Type B pancreatic cell (in vitro differentiated cells): Measurements from ENCODE around the gene HMG20A. TPM values are rescaled to one million over a fixed set of nuclear protein-coding genes. Genes with fewer than 3 reads are reported as not detected.

Experiments
- DNase-seq: peaks from one replicate; pipeline ENCODE4 v3.0.0; 2021; ENCODE audit warnings: mixed read lengths; ENCODE audit not compliant: unreplicated experiment; ENCODE audit errors: extremely low spot score
- H3K27ac Mint-ChIP-seq: 2 replicates; pipeline ENCODE4 v1.8.0; 2021; ENCODE audit warnings: mild to moderate bottlenecking, mixed read lengths
- H3K27me3 Mint-ChIP-seq: 2 replicates; pipeline ENCODE4 v1.8.0; 2021; ENCODE audit warnings: mixed read lengths
- H3K36me3 Mint-ChIP-seq: 2 replicates; pipeline ENCODE4 v1.8.0; 2021; ENCODE audit warnings: mixed read lengths
- H3K4me1 Mint-ChIP-seq: one replicate; pipeline ENCODE4 v1.8.0; 2021; ENCODE audit warnings: mixed read lengths; ENCODE audit not compliant: unreplicated experiment
- H3K4me3 Mint-ChIP-seq: 2 replicates; pipeline ENCODE4 v1.8.0; 2021; ENCODE audit warnings: mild to moderate bottlenecking, mixed read lengths
- H3K9me3 Mint-ChIP-seq: 2 replicates; pipeline ENCODE4 v1.8.0; 2021; ENCODE audit warnings: mixed read lengths
- total RNA-seq: library from RNA; stranded (reverse); gene quantifications from 2 replicates; pipeline ENCODE4 v1.2.1, GENCODE V29; 2021; ENCODE audit warnings: low replicate concordance
- TF ChIP-seq, protein P1 (sequence below): fragments of 200-600 bp; sonication (generic); conservative IDR thresholded peaks from 2 replicates; pipeline ENCODE4 v1.5.0; 2021; ENCODE audit warnings: antibody characterized with exemption, mild to moderate bottlenecking

HMG20A gene
- total RNA-seq, 1 donor from 2014 or later, result 48.7 TPM

GRCh38 chr15:77380033-77380432, 40.7 kb upstream of the HMG20A start:
- no peaks in the 10 kb centered on the region for H3K36me3 Mint-ChIP-seq
- no peak overlapping the region for H3K4me3 Mint-ChIP-seq
- no peaks in the 10 kb centered on the region for H3K27me3 Mint-ChIP-seq
- no peak overlapping the region for H3K27ac Mint-ChIP-seq
- no peaks in the 10 kb centered on the region for H3K4me1 Mint-ChIP-seq
- DNase-seq, result no peak
- TF ChIP-seq, protein P1, sequence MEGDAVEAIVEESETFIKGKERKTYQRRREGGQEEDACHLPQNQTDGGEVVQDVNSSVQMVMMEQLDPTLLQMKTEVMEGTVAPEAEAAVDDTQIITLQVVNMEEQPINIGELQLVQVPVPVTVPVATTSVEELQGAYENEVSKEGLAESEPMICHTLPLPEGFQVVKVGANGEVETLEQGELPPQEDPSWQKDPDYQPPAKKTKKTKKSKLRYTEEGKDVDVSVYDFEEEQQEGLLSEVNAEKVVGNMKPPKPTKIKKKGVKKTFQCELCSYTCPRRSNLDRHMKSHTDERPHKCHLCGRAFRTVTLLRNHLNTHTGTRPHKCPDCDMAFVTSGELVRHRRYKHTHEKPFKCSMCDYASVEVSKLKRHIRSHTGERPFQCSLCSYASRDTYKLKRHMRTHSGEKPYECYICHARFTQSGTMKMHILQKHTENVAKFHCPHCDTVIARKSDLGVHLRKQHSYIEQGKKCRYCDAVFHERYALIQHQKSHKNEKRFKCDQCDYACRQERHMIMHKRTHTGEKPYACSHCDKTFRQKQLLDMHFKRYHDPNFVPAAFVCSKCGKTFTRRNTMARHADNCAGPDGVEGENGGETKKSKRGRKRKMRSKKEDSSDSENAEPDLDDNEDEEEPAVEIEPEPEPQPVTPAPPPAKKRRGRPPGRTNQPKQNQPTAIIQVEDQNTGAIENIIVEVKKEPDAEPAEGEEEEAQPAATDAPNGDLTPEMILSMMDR, result no peak
- H3K9me3 Mint-ChIP-seq, result no peaks in the 10 kb centered on the region

DNA sequence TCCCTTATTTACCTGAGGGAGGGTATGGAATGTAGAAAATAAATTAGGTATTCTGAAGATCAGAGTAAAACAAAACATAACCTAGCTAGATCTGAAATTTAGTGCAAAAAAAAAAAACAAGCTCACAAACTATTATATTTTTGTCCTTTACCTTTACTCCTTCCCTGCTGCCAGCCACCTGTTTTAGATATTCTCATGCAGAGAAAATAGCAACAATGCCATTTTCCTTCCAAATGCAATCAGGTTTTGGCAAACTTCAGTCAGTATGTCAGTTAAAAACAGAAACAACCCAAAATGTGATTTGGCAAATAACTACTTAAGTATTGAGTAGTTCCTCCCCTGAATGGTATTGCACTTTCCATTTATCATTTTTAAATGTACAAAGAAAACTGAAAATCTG, 36.6 kb upstream of the HMG20A start:
- Mint-ChIP-seq H3K36me3 (no peaks in the 10 kb centered on the region), H3K27ac (no peak overlapping the region), H3K27me3 (no peaks in the 10 kb centered on the region), H3K4me3 (no peak overlapping the region), H3K9me3 (no peaks in the 10 kb centered on the region), H3K4me1 (peaks cover 10% of the 10 kb centered on the region)
- TF ChIP-seq, protein P1, result no peak
- no peak for DNase-seq

GRCh38 chr15:77384589-77385359, 35.9 kb upstream of the HMG20A start:
- H3K27me3 Mint-ChIP-seq, result no peaks in the 10 kb centered on the region
- DNase-seq, result no peak
- peaks cover 11% of the 10 kb centered on the region for H3K4me1 Mint-ChIP-seq
- H3K9me3 Mint-ChIP-seq, result no peaks in the 10 kb centered on the region
- TF ChIP-seq, protein P1, result no peak
- H3K36me3 Mint-ChIP-seq, result no peaks in the 10 kb centered on the region
- H3K27ac Mint-ChIP-seq, result no peak overlapping the region
- H3K4me3 Mint-ChIP-seq, result no peak overlapping the region

- peaks cover 15% of the 10 kb centered on the region for H3K4me1 Mint-ChIP-seq
These were observed 34.1 kb upstream of the HMG20A start for GRCh38 chr15:77386626-77387025.

GRCh38 chr15:77387365-77388105, 33.2 kb upstream of the HMG20A start:
- peaks cover 15% of the 10 kb centered on the region for H3K4me1 Mint-ChIP-seq
- no peaks in the 10 kb centered on the region for H3K9me3 Mint-ChIP-seq
- TF ChIP-seq, protein P1, result no peak
- H3K27ac Mint-ChIP-seq, result no peak overlapping the region
- DNase-seq, result no peak
- no peaks in the 10 kb centered on the region for H3K27me3 Mint-ChIP-seq
- H3K36me3 Mint-ChIP-seq, result no peaks in the 10 kb centered on the region
- H3K4me3 Mint-ChIP-seq, result no peak overlapping the region

More at GRCh38 chr15:77386626-77387025, 34.1 kb upstream of the HMG20A start:
- Mint-ChIP-seq H3K4me3 (no peak overlapping the region), H3K9me3 (no peaks in the 10 kb centered on the region), H3K27me3 (no peaks in the 10 kb centered on the region), H3K36me3 (no peaks in the 10 kb centered on the region), H3K27ac (no peak overlapping the region)
- TF ChIP-seq, protein P1, result no peak
- no peak for DNase-seq
